HCT116 (cell line): ENCODE results near the gene INPP4A.

Experiments
- CBX3 ChIP-seq: IDR thresholded peaks from 2 replicates; pipeline ENCODE4 v1.6.1; 2012; ENCODE audit warnings: low read depth
- CEBPB ChIP-seq: IDR thresholded peaks from 2 replicates; pipeline ENCODE4 v1.6.1; 2012; ENCODE audit warnings: low read depth
- EZH2 ChIP-seq: fragments of 200-600 bp; sonication (generic); IDR thresholded peaks from 2 replicates; pipeline ENCODE4 v1.6.1; 2017; ENCODE audit warnings: antibody characterized with exemption, mixed run types
- EZH2phosphoT487 ChIP-seq: fragments of 200-600 bp; IDR thresholded peaks from 2 replicates; pipeline ENCODE4 v1.6.1; 2018; ENCODE audit warnings: antibody characterized with exemption, borderline replicate concordance
- JUND ChIP-seq: IDR thresholded peaks from 2 replicates; pipeline ENCODE4 v1.6.1; 2012
- POLR2A ChIP-seq: IDR thresholded peaks from 2 replicates; pipeline ENCODE4 v1.7.0; 2011; ENCODE audit warnings: borderline replicate concordance; ENCODE audit not compliant: insufficient read depth, insufficient read length; ENCODE audit errors: extremely low read depth
- POLR2AphosphoS5 ChIP-seq: IDR thresholded peaks from 2 replicates; pipeline ENCODE4 v1.6.1; 2011; ENCODE audit warnings: mild to moderate bottlenecking, low read depth, low read length, moderate library complexity
- SIN3A ChIP-seq: IDR thresholded peaks from 2 replicates; pipeline ENCODE4 v1.6.1; 2012; ENCODE audit warnings: low read depth
- SP1 ChIP-seq: IDR thresholded peaks from 2 replicates; pipeline ENCODE4 v1.6.1; 2012; ENCODE audit warnings: low read depth
- ZFX ChIP-seq: fragments of 450-650 bp; IDR thresholded peaks from 2 replicates; pipeline ENCODE4 v1.6.1; 2017
- ZNF274 ChIP-seq: fragments of 200-500 bp; sonication (Bioruptor generic); IDR thresholded peaks from 2 replicates; pipeline ENCODE4 v1.6.1; 2014; ENCODE audit warnings: mild to moderate bottlenecking, low read depth, low read length, inconsistent platforms
- TF ChIP-seq, protein P1 (sequence below), 3 experiments: fragments of 200-600 bp in 1 of 3; sonication (generic) in 1 of 3; IDR thresholded peaks in 2 of 3; conservative IDR thresholded peaks in 1 of 3; 2 replicates each; pipeline ENCODE4 v1.5.1; 2012 to 2017; ENCODE audit warnings: low read depth in 2 of 3, low read length in 2 of 3, antibody characterized with exemption in 1 of 3, borderline replicate concordance in 1 of 3, control low read depth in 1 of 3, mild to moderate bottlenecking in 1 of 3, mixed read lengths in 1 of 3, mixed run types in 1 of 3, moderate library complexity in 1 of 3; ENCODE audit not compliant: insufficient read depth in 1 of 3
- TF ChIP-seq, protein P2 (sequence below): IDR thresholded peaks from 2 replicates; pipeline ENCODE4 v1.6.1; 2012
- TF ChIP-seq, protein P3 (sequence below): IDR thresholded peaks from 2 replicates; pipeline ENCODE4 v1.6.1; 2012; ENCODE audit warnings: low read depth

DNA sequence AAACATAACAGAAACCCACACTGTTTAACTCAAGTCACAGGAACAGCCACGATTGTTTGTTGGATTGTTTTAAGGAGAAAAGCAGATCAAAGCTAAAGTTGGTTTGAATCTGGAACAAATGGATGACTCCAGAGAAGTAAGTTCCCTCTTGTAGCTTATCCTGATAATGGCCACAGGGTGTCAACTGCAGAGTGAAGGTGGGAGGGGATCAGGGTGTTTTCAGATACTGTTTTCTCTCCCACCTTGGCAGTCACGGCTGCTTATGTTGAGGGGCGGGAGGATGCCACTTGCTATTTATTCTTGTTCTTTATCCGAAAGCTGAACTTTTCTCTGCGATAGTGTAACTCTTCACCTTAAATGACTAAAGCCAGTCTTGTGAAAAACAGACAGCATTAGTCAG lies 36.5 kb upstream of the INPP4A start:
- TF ChIP-seq, protein P1, sequence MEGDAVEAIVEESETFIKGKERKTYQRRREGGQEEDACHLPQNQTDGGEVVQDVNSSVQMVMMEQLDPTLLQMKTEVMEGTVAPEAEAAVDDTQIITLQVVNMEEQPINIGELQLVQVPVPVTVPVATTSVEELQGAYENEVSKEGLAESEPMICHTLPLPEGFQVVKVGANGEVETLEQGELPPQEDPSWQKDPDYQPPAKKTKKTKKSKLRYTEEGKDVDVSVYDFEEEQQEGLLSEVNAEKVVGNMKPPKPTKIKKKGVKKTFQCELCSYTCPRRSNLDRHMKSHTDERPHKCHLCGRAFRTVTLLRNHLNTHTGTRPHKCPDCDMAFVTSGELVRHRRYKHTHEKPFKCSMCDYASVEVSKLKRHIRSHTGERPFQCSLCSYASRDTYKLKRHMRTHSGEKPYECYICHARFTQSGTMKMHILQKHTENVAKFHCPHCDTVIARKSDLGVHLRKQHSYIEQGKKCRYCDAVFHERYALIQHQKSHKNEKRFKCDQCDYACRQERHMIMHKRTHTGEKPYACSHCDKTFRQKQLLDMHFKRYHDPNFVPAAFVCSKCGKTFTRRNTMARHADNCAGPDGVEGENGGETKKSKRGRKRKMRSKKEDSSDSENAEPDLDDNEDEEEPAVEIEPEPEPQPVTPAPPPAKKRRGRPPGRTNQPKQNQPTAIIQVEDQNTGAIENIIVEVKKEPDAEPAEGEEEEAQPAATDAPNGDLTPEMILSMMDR (IDR thresholded peaks at IDR 0.05 in 2 of 3, conservative IDR thresholded peaks at IDR 0.05 in 1 of 3; ENCODE audit: borderline replicate concordance in 1 of 3, insufficient read depth in 1 of 3, low read depth in 2 of 3, low read length in 2 of 3) = no peak
- TF ChIP-seq POLR2A (no peak), POLR2AphosphoS5 (no peak), SIN3A (no peak), EZH2 (no peak), ZNF274 (no peak), ZFX (no peak), CBX3 (no peak), JUND (no peak), CEBPB (no peak), SP1 (no peak), EZH2phosphoT487 (no peak)
- TF ChIP-seq, protein P2, sequence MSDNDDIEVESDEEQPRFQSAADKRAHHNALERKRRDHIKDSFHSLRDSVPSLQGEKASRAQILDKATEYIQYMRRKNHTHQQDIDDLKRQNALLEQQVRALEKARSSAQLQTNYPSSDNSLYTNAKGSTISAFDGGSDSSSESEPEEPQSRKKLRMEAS = no peak
- TF ChIP-seq, protein P3, sequence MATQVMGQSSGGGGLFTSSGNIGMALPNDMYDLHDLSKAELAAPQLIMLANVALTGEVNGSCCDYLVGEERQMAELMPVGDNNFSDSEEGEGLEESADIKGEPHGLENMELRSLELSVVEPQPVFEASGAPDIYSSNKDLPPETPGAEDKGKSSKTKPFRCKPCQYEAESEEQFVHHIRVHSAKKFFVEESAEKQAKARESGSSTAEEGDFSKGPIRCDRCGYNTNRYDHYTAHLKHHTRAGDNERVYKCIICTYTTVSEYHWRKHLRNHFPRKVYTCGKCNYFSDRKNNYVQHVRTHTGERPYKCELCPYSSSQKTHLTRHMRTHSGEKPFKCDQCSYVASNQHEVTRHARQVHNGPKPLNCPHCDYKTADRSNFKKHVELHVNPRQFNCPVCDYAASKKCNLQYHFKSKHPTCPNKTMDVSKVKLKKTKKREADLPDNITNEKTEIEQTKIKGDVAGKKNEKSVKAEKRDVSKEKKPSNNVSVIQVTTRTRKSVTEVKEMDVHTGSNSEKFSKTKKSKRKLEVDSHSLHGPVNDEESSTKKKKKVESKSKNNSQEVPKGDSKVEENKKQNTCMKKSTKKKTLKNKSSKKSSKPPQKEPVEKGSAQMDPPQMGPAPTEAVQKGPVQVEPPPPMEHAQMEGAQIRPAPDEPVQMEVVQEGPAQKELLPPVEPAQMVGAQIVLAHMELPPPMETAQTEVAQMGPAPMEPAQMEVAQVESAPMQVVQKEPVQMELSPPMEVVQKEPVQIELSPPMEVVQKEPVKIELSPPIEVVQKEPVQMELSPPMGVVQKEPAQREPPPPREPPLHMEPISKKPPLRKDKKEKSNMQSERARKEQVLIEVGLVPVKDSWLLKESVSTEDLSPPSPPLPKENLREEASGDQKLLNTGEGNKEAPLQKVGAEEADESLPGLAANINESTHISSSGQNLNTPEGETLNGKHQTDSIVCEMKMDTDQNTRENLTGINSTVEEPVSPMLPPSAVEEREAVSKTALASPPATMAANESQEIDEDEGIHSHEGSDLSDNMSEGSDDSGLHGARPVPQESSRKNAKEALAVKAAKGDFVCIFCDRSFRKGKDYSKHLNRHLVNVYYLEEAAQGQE = no peak
